ENCODE data around the gene ADAMTS2.
A peak's percentile ranks its signal among the peaks of the same experiment; 100 is the strongest.
"Not testable (repeated sequence)": the region's sequence is repeated elsewhere in the genome, so short reads cannot be mapped to it uniquely, and the experiment has no call there.

ADAMTS2 gene

DNA sequence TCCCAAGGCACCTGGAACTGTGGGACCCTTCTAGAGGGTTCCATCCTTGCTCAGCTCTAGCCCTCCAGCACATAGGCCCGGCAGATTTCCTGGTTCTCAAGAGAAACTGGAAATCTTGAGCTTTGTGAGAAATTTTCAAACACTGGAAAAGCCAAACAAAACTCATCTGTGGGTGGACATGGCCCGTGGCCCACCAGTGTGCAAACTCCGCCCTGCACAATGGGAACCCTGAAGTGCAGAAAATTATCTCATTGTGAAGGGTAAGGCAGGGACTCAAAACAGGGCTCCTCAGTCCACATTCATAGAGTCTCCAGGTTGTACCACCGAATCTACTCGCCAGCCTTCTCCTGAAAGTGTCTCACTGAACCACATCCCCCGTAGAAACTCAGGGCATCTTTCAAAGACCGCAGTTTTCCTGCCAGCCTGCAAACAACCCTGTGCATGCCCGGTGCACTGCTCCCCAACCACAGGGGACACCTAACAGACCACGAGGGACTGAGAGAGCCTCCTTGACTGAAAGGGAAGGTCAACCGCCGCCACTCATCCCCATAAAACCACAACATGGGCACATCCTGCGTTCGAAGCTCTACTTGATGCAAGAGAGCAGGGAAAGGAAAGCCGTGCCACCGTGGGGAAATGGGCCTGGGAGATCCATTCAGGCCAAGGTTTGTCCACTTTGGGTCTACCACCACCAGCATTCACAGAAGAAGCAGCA is 18.1 kb downstream of the ADAMTS2 start:
- no peak for DNase-seq

DNA sequence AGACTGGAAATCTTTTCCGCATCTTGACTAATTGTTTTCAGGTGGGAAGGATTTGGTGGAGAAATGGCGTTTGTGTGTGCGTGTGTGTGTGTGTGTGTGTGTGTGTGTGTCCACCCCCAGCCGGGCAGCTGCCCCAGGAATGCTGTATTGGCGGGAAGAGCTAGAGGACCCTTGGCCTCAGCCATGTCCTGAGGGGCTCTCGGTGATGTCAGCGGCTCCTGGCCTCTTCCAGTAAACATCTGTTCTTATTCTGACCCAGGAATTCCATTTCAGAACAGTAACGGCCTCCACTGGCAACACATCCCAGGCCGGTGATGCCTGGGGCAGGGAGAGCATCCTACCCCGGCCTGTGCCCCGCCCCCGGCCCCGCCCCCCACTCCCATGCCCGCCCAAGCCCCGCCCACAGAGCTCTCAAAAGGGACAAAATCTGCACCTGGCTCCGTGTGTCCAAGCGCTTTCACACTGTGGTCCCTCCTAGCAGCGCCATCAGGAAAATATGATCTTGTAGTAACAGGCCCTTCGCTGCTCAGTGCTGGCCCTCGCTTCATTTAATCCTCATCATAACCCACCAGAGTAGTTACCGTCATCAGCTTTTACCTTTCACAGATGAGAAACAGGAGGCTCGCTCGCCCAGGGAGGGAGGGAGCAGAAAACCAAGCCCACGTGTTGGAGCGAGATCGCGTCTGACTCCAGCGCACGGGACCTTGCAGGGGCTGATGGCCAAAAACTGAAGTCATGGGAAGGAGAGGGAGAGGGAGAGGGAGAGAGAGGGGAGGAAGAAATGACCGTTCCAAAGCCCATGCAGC is 18.9 kb downstream of the ADAMTS2 start:
- DNase-seq, result no peak

DNA sequence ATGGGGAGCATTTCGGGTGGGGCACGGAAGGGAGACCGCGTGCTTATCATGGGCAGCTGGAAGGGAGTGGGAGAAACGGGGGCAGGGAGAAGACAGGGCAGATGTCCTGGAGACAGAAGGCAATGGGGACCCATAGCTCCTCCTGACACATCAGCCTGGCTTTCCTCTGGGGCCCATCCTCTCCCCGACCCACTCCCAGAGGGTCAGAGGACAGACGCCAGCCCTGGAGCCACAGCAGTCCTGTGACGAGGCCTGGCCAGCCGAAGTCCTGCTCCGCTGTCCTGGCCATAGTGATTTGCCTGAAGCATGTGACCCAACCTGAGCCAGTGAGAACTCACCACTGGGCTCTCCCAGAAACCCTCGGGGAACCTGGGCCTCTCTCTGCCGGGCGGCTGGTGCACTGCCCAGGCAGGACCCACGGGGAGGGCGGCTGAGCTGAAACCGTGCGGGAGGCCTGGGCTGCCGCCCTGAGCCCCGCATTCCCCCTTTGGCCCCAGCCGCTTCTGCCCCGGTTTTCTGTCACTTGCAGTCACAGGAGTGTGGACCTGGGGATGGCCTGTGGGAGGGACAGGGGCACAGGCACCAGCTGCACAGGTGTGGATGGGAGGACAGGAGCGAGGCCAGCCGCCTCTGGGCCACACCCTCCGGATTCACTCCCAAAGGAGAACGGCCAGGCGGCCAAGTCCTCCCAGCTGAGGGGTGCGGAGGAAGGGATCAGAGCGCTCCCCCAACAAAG is 19.8 kb downstream of the ADAMTS2 start:
- no peak for DNase-seq

DNA sequence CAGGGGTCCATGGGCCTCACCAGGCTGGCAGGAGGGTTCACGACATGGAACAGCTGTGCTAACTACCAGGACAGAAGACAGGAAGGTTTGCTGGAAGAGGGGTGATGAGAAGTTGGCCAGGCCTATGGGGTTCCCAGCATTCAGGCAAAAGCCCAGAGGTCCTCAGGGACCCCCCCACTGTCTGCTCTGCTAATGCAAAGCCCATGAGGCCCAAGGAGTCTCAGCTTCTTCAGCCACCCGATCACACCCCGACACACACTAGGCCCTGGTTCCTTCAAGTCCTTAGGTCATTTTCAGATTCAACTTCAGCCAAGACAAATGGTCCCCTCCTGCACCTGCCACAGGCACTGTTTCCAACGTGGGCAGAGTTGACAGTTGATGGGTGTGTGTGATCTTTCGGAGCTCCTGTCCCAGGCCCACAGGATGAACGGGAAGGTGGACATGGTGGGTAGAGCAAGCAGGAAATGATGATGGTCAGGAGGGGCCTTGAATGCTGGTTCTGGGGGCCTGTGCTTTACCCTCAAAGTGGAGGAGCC is 20.4 kb downstream of the ADAMTS2 start:
- no peak for DNase-seq

DNA sequence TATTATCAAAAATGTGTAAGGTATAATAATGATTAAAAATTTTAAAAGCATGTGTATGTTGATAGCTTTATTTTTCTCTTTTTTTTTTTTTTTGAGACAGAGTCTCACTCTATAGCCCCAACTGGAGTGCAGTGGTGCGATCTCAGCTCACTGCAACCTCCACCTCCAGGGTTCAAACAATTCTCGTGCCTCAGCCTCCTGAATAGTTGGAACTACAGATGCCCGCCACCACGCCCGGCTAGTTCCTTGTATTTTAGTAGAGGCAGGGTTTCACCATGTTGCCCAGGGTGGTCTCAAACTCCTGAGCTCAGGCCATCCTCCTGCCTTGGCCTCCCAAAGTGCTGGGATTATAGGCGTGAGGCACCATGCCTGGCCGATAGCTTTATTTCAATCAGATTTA is 20.9 kb downstream of the ADAMTS2 start:
- not testable (repeated sequence) for DNase-seq

DNA sequence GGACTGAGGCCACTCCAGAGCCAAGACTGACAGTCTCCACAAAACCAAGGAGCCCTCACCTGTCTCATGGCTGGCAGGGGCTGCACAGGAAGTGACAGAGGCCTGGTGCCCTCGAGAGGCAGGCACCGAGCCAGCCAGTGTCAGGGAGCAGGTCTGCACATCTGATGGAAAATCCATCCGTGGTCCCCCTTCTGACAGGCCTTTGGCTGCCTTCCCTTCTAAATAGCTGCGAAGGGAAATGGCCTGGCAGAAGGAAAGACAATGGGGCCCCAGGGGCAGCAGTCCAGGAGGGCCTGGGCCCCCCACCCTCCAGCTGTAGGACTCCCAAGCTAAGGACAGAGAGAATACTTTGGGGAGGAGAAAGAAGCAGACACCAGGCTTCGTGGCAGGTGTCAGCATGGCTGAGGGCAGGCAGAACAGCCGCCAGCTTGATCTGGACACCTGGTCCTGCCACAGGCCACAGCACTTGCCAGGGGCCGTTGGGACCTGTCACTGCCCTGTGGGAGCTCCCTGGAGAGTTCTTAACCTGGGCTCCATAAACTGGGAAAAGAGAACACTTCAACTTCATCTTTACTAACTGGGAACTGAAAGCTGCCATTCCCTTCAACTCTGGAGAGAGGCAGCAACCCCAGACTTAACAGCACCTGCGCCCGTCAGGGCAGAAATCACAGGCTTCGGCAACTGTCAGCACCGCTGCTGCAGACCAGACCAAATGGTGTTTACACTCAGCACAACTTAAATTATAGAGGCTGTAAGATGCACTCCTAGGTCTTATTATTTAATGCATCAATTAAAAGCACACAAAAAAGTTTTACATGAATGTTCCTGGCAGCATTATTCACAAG is 22.0 kb downstream of the ADAMTS2 start:
- DNase-seq, result no peak

DNA sequence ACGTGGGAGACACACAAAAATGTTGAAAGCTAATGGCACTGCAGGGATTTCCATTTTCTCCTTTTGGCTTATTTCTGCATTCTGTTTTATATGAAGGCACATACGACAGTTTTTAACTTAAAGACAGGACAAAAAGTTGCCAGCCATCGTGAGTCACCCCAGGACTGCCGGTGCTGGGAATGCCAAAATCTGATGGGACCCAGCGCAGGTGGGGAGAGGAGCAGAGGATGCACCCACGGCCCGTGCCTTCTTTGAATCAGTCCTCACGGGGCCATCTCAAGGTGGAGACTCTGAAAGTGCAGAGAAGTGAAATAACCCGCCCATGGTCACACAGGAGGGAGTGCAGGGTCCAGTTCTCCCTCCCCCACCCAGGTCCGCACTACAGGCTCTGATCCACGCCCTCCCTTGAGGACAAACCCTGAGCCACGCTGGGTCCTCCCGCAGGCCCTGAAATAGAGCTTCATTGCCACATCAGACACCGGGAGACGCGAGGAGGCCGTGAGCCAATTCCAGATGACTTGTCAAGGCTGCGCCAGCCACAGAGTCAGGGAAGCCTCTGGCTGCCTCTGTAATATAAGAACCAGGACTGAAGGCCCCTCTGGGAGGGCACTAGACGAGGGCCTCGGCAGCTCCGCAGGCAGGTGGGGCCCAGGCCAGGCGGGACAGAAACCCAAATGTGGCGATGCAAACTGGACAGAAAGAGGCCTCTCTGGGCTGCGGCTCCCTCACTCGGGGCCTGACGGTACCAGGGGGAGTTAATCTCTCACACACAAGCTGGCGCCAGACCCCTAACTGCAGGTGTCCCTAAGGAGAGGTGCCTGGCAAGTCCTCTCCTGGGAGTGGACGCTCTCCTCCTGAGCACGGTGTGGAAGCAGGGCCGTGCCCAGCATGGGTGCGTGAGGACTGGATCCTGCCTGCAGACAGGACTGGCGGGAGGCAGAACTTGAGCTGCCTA is 22.9 kb downstream of the ADAMTS2 start:
- DNase-seq, result no peak

DNA sequence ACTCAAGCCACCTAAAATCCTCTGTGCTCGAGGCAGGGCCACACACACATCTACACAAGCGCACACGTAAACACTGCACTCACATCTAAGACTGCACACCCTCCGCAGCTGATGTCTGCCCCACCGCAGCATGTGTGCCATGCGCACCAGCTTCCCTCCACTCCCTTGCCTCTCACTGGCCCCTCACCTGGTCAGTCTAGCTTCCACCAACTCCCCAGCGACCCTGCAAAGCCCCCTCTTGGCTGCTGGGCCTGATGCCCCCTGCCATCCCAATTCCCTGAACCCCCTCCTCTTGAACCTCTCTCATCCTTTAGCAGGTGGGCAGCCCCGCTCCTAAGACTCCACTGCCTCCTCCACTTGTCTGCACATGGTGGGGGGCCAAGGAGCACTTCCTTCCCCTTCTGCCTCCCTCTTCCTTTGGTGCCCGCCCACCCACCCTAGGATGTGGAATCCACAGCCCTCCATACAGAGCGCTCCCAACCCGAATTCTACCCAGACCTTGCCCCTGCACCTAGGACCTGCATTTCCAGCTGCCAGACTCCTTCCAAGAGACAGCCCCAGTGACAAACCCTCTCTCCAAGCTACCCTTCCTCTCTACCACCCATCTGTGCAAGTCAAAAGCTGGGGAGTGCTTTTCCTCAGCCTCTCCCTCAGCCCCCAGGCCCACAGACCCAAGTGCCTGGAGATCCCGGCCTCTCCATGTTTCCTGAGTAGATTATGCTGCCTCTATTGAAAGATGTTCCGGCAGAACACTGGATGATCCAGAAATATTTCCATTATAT is 23.9 kb downstream of the ADAMTS2 start:
- no peak for DNase-seq

DNA sequence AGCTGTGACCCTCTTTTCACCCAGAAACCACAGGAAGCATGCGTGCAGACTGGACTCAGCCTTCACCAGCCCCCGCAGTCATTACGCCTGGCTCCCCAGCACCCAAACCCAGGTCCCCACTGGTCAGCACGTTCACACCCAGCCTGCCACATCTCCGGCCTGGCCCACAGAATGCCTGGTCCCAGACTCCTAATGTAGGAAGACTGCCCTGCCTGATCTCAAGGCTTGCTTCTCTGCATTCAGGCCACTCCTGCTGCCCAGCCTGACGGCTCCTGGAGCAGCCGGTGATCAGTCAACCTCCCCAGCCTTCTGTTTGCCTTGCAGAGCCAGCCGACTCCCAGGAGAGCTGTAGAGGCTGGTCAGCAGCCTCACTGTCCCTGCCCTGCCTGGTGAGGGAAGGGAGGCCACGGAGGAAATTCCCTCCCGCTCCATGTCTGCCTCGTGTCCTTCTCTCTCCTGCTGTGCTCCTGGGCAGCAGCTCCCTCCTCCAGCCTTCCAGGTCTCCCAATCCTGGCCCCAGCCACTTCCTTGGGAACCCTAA is 25.4 kb downstream of the ADAMTS2 start:
- no peak for DNase-seq

DNA sequence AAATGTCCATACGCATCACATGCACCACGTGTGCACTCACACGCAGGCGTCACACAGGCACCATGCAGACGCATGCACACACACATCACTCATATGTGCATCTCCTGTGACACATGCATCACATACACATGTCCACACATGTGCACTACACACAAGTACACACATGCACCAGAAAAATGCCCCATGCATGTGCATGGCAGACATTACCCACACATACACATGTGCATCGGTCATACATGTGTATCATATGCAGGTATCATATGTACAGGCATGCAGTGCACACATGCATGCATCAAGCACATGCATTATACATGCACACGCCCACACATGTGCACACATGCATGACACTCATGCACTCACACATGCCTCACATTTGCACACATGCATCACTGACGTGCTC is 26.1 kb downstream of the ADAMTS2 start:
- DNase-seq, result no peak

DNA sequence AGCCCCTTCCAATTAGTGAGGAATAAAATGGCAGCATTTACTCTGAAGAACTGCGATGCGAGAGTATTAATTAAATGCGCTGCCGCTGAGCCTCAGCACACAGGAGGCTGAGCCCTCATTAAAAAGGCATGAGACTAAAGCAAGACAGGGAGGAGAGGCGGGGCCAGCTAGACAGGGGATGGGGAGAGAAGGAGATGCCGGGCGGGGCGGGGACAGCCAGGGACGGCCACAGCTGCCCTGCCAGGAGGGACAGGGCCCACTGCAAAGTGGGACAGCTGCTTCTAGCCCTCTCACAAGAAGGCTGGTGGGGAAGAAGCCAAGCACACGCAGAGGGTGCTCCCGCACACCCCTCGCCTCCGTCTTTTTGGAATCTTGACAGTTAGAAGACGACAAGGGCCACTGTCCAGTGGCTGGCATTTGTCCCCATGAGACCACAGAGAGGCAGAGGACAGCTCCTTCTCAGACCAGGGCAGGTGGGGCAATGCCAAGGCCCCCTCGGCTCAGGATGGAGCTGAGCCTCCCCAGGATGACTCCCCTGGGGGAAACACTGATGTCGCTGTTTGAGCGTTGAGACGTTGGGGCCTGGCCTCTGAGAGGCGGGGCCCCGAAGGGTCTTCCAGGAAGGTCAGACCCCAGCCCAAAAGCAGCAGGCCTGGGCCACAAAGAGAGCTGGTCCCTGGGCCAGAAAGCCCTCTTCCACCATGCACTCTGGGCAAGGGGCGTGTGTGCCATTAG is 26.9 kb downstream of the ADAMTS2 start:
- DNase-seq, result peak in 1 of 58 donors; percentile 3

DNA sequence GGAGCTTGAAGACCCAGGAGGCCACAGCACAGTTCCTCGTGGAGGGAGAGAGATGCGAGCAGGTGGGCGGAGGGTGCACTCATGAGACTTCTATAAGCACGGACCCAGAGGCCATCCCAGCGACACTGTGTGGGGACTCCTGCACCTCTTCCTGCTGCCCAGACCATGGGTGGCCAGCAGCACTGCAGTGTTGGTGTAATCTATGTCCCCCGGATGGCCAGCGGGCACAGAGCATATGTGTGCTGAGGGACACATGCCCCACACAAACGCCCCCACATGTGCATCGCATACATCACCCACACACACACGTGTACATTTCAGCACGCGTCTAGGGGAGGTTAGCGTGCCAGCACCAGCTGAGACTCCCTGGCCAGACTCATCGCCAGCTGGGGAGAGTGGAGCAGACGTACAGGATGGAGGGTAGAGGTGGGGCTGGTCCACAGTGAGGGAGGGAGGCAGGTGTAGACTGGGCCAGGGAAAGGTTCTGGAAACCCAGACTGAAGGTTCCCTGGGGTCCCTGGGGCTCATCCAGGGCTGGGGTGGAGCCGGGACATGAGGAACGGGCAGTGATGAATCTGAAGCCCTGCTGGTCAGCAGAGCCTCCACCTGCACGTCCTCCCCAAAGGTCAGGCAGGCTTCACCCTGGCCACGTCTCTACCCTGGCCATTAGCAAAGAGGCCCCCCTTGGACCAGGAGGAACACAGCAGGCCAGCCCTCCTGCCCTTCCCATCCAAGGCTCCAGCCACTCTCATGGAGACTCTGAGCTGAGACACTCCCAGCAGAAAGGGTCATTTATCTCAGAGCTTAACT is 27.6 kb downstream of the ADAMTS2 start:
- no peak for DNase-seq

DNA sequence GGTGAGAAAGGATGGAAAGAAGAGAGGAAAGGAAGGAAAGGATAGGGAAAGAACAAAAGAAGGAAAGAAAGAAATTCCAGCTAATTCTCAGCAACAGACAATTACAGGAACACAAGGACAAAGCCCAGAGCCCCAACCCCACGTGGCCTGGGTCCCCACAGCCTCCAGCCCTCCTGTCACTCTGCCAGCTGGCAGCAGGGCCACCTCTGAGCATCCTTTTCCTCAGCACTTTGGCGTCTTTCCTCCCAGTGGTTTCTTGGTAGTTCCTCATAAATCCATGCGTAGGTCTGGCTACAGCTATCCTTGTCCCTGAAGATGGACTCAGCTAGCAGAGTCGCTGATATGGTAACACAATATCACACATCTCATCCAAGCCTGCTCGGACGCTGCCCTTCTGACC is 28.3 kb downstream of the ADAMTS2 start:
- DNase-seq, result no peak

DNA sequence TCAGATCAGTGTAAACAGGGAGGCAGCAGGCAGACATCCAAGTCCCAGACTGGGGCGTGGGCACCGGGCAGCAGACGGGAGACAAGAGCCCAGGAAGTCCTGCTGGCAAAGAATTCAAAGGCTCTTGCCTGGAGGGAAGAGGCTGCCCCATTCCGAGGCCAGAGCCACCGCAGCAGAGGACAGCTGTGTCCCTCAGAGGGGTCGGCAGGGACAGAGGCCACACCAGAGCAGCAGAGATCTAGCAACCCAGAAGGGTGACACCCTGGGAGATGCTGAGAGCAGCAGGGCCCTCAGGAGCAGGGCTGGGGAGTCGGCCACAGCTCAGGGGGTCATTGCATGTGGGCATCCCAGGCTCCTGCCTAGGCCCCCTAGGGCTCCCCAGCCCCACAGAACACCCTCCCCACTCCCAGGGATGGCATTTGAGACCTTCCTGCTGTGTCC is 29.1 kb downstream of the ADAMTS2 start:
- DNase-seq, result no peak

DNA sequence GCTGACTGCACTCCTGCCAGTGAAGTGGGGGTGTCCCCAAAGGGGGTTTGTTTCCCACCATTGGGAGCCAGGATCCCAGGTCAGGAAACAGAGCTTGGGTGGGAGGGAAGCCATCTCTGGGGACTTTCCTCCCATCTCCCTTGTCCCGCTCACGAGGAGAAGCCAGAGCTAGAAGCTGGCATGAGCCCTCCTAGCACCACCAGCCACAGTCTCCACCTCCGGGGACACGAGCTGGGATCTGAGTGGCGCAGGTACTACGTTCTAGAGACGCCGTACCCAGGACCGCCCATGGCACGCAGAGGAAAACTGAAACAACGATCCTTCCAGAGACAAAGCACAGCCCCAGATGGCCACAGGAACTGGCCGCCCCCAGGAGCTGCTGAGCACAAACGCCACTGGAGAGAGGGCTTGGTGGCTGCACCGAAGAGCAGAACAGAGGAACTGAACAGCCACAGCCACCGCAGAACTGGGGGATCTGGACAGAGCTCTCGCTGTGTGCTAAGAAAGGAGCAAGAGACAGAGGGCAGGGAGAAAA is 29.8 kb downstream of the ADAMTS2 start:
- DNase-seq, result no peak

DNA sequence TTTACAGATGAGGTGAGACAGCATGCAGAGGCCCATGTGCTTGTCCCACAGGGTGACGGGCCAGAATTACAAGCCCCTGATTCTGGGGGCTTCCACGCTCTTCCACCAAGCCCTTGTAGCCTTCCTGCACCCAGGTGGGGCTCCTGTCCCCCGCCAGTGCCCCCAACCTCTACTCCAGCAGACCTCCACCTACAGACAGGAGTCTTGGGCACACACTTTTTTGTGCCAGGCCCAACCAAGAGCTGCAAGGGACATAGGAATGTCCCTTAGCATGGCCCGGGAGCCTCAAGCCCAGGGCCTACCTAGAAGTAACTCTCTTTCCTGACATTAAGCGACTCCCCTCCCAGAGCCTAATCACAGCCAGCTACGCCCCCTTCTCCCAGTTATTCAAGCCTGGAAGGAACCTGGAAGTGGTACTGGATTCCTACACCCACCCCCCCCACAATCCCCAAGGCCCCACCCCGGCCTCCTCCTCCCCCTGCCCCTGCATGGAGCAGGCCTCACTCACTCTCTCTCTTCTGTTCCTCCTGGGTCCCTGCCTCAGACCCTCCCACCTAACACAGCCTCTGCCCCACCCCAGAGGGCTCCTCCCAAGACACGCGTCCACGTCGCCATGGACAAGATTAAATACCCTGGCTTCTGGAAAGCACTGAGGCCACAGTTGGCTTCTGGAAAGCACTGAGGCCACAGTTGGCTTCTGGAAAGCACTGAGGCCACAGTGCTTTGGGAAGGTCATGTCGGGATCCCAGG is 30.5 kb downstream of the ADAMTS2 start:
- DNase-seq, result no peak

Data from anterior cingulate cortex (tissue), 58 donors.